Measurements from ENCODE around the gene PPP1R14B. TPM values are rescaled to one million over a fixed set of nuclear protein-coding genes. Genes with fewer than 3 reads are reported as not detected.
A peak's percentile ranks its signal among the peaks of the same experiment; 100 is the strongest.

PPP1R14B gene
- total and polyA plus RNA-seq, 2 of the 13 experiments (the other 11 are each of a cell fraction or from before 2014, with no cell fraction given): 110 to 148 TPM

- TF ChIP-seq NR2C2 (CRISPR knock-in tag; IDR thresholded peaks at IDR 0.05; ENCODE audit: borderline replicate concordance) (peak; percentile 40; the same call in 1 of the 2 replicates), ZNF790 (CRISPR knock-in tag; IDR thresholded peaks at IDR 0.05; ENCODE audit: borderline replicate concordance) (no peak; the same call in 1 of the 2 replicates), ZBTB20 (CRISPR knock-in tag; IDR thresholded peaks at IDR 0.05; ENCODE audit: borderline replicate concordance, low read depth) (peak; percentile 64; the same call in 1 of the 2 replicates), HINFP (CRISPR knock-in tag; IDR thresholded peaks at IDR 0.05; ENCODE audit: low read depth) (0 out of 2 replicates have a peak, but pooled peaks have one; percentile 41), ARNTL (CRISPR knock-in tag; IDR thresholded peaks at IDR 0.05) (peak; percentile 42; the same call in 1 of the 2 replicates), ATF6 (CRISPR knock-in tag; conservative IDR thresholded peaks at IDR 0.05) (0 out of 2 replicates have a peak, but pooled peaks have one; percentile 65), JUNB (CRISPR knock-in tag; IDR thresholded peaks at IDR 0.05; ENCODE audit: borderline replicate concordance) (no peak), ZSCAN21 (CRISPR knock-in tag; IDR thresholded peaks at IDR 0.05; ENCODE audit: borderline replicate concordance) (peak; percentile 60; the same call in 1 of the 2 replicates), HMGXB3 (CRISPR knock-in tag; IDR thresholded peaks at IDR 0.05; ENCODE audit: borderline replicate concordance) (no peak), AFF4 (CRISPR knock-in tag; IDR thresholded peaks at IDR 0.05) (no peak), PHF8 (CRISPR knock-in tag; IDR thresholded peaks at IDR 0.05) (peak; percentile 75), SNAPC2 (CRISPR knock-in tag; IDR thresholded peaks at IDR 0.05) (peak; percentile 63; the same call in 1 of the 2 replicates)
Measured at GRCh38 chr11:64246871-64247728, at the start of gene PPP1R14B (continued).

Data from HepG2 (cell line).